ENCODE measurements around the gene GPR78. TPM values are rescaled to one million over a fixed set of nuclear protein-coding genes. Genes with fewer than 3 reads are reported as not detected.

GPR78 gene
- total RNA-seq, 1 donor from 2014 or later = 0.09 TPM

- no peaks in the 10 kb centered on the region for H3K36me3 ChIP-seq
- H3K27me3 ChIP-seq = no peaks in the 10 kb centered on the region
- H3K9me3 Mint-ChIP-seq = no peaks in the 10 kb centered on the region
- H3K4me1 Mint-ChIP-seq = no peaks in the 10 kb centered on the region
- no peak overlapping the region for H3K9ac ChIP-seq
- no peaks in the 10 kb centered on the region for H3F3A ChIP-seq (ENCODE audit: low read depth)
- no peaks in the 10 kb centered on the region for H3K4me1 ChIP-seq
- TF ChIP-seq, protein P1, sequence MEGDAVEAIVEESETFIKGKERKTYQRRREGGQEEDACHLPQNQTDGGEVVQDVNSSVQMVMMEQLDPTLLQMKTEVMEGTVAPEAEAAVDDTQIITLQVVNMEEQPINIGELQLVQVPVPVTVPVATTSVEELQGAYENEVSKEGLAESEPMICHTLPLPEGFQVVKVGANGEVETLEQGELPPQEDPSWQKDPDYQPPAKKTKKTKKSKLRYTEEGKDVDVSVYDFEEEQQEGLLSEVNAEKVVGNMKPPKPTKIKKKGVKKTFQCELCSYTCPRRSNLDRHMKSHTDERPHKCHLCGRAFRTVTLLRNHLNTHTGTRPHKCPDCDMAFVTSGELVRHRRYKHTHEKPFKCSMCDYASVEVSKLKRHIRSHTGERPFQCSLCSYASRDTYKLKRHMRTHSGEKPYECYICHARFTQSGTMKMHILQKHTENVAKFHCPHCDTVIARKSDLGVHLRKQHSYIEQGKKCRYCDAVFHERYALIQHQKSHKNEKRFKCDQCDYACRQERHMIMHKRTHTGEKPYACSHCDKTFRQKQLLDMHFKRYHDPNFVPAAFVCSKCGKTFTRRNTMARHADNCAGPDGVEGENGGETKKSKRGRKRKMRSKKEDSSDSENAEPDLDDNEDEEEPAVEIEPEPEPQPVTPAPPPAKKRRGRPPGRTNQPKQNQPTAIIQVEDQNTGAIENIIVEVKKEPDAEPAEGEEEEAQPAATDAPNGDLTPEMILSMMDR (IDR thresholded peaks at IDR 0.05) = no peak
- TF ChIP-seq EZH2phosphoT487 (IDR thresholded peaks at IDR 0.05) = no peak
- TF ChIP-seq EZH2 (IDR thresholded peaks at IDR 0.05) = no peak
- H3K79me2 ChIP-seq (ENCODE audit: low read depth) = no peaks in the 10 kb centered on the region
- H3K36me3 Mint-ChIP-seq = no peaks in the 10 kb centered on the region
- no peak overlapping the region for H2AFZ ChIP-seq (replicated peaks)
- no peak for DNase-seq (ENCODE audit: low spot score)
- H3K4me2 ChIP-seq = no peak overlapping the region
- no peak overlapping the region for H3K27ac ChIP-seq
- H3K4me3 ChIP-seq = no peak overlapping the region
- no peak overlapping the region for H3K4me3 Mint-ChIP-seq
- H3K27ac Mint-ChIP-seq = no peak overlapping the region
- no peaks in the 10 kb centered on the region for H4K20me1 ChIP-seq (ENCODE audit: low read depth)
- H3K9me3 ChIP-seq (ENCODE audit: low read depth) = no peaks in the 10 kb centered on the region
- H3K27me3 Mint-ChIP-seq (ENCODE audit: insufficient read depth, low read depth) = peaks cover 21% of the 10 kb centered on the region
Measured at GRCh38 chr4:8548731-8549351, 31.4 kb upstream of the GPR78 start.

GRCh38 chr4:8549352-8549931 is 30.8 kb upstream of the GPR78 start:
- H2AFZ ChIP-seq (replicated peaks) = no peak overlapping the region
- no peak for TF ChIP-seq EZH2phosphoT487 (IDR thresholded peaks at IDR 0.05)
- H3K79me2 ChIP-seq (ENCODE audit: low read depth) = no peaks in the 10 kb centered on the region
- peaks cover 5% of the 10 kb centered on the region for H3K4me1 ChIP-seq
- Mint-ChIP-seq H3K9me3 (no peaks in the 10 kb centered on the region), H3K36me3 (no peaks in the 10 kb centered on the region), H3K4me1 (no peaks in the 10 kb centered on the region), H3K4me3 (no peak overlapping the region), H3K27ac (no peak overlapping the region), H3K27me3 (ENCODE audit: insufficient read depth, low read depth) (peaks cover 20% of the 10 kb centered on the region)
- no peak for DNase-seq (ENCODE audit: low spot score)
- no peaks in the 10 kb centered on the region for H3K9me3 ChIP-seq (ENCODE audit: low read depth)
- H3K27ac ChIP-seq = no peak overlapping the region
- H4K20me1 ChIP-seq (ENCODE audit: low read depth) = no peaks in the 10 kb centered on the region
- no peak overlapping the region for H3K4me2 ChIP-seq
- no peaks in the 10 kb centered on the region for H3K36me3 ChIP-seq
- H3F3A ChIP-seq (ENCODE audit: low read depth) = no peaks in the 10 kb centered on the region
- H3K4me3 ChIP-seq = no peak overlapping the region
- H3K27me3 ChIP-seq = no peaks in the 10 kb centered on the region
- H3K9ac ChIP-seq = no peak overlapping the region

GRCh38 chr4:8550691-8551090 is 29.5 kb upstream of the GPR78 start:
- H3K9ac ChIP-seq = no peak overlapping the region
- Mint-ChIP-seq H3K36me3 (no peaks in the 10 kb centered on the region), H3K9me3 (no peaks in the 10 kb centered on the region), H3K27ac (no peak overlapping the region), H3K27me3 (ENCODE audit: insufficient read depth, low read depth) (peaks cover 13% of the 10 kb centered on the region), H3K4me1 (no peaks in the 10 kb centered on the region), H3K4me3 (no peak overlapping the region)
- H3K4me1 ChIP-seq = peaks cover 6% of the 10 kb centered on the region
- no peak overlapping the region for H3K27ac ChIP-seq
- no peak overlapping the region for H3K4me2 ChIP-seq
- H3K79me2 ChIP-seq (ENCODE audit: low read depth) = no peaks in the 10 kb centered on the region
- H3K4me3 ChIP-seq = no peak overlapping the region
- H3K36me3 ChIP-seq = no peaks in the 10 kb centered on the region
- no peak overlapping the region for H2AFZ ChIP-seq (replicated peaks)
- H4K20me1 ChIP-seq (ENCODE audit: low read depth) = no peaks in the 10 kb centered on the region
- no peaks in the 10 kb centered on the region for H3F3A ChIP-seq (ENCODE audit: low read depth)
- H3K27me3 ChIP-seq = no peaks in the 10 kb centered on the region
- TF ChIP-seq, protein P1 (IDR thresholded peaks at IDR 0.05) = no peak
- TF ChIP-seq EZH2 (IDR thresholded peaks at IDR 0.05) (no peak), EZH2phosphoT487 (IDR thresholded peaks at IDR 0.05) (no peak)
- no peak for DNase-seq (ENCODE audit: low spot score)
- H3K9me3 ChIP-seq (ENCODE audit: low read depth) = no peaks in the 10 kb centered on the region

GRCh38 chr4:8552024-8552423 is 28.2 kb upstream of the GPR78 start:
- H3K27ac Mint-ChIP-seq = no peak overlapping the region
- H3K27me3 Mint-ChIP-seq (ENCODE audit: insufficient read depth, low read depth) = peaks cover 10% of the 10 kb centered on the region
- H3K36me3 ChIP-seq = no peaks in the 10 kb centered on the region
- no peak overlapping the region for H3K4me3 Mint-ChIP-seq
- H3K9me3 ChIP-seq (ENCODE audit: low read depth) = no peaks in the 10 kb centered on the region
- no peak overlapping the region for H3K9ac ChIP-seq
- no peak overlapping the region for H3K4me3 ChIP-seq
- H3K4me2 ChIP-seq = no peak overlapping the region
- H3K79me2 ChIP-seq (ENCODE audit: low read depth) = no peaks in the 10 kb centered on the region
- H3K4me1 ChIP-seq = peaks cover 6% of the 10 kb centered on the region
- no peaks in the 10 kb centered on the region for H3K36me3 Mint-ChIP-seq
- DNase-seq (ENCODE audit: low spot score) = no peak
- no peaks in the 10 kb centered on the region for H3K4me1 Mint-ChIP-seq
- no peak overlapping the region for H2AFZ ChIP-seq (replicated peaks)
- H3K9me3 Mint-ChIP-seq = no peaks in the 10 kb centered on the region
- no peaks in the 10 kb centered on the region for H3K27me3 ChIP-seq
- no peaks in the 10 kb centered on the region for H4K20me1 ChIP-seq (ENCODE audit: low read depth)
- H3F3A ChIP-seq (ENCODE audit: low read depth) = no peaks in the 10 kb centered on the region
- H3K27ac ChIP-seq = no peak overlapping the region
- TF ChIP-seq, protein P1 (IDR thresholded peaks at IDR 0.05) = no peak
- TF ChIP-seq EZH2phosphoT487 (IDR thresholded peaks at IDR 0.05) (no peak), EZH2 (IDR thresholded peaks at IDR 0.05) (no peak)

All from neural progenitor cell (in vitro differentiated cells).